ENCODE results near the gene ACADS.

- TF ChIP-seq CTCF (conservative IDR thresholded peaks at IDR 0.05; ENCODE audit: low read depth, low read length): 0 out of 2 replicates have a peak, but pooled peaks have one; percentile 11
- no peak for TF ChIP-seq EZH2 (IDR thresholded peaks at IDR 0.05; ENCODE audit: borderline replicate concordance, low read depth, low read length, poor library complexity, severe bottlenecking)
Observed at GRCh38 chr12:120775862-120776552, 50.4 kb downstream of the ACADS start.
